Choroid plexus epithelial cell (primary cell): ENCODE measurements around the gene RIMKLB.

Source experiments
- DNase-seq: peaks from one replicate; pipeline ENCODE4 v3.0.0-alpha.2; 2010; ENCODE audit warnings: low read depth
- H3K4me3 ChIP-seq: 2 replicates; pipeline ENCODE4 v1.5.1; 2011; ENCODE audit warnings: low read depth, mild to moderate bottlenecking, control low read depth, low read length, moderate library complexity
- CTCF ChIP-seq: conservative IDR thresholded peaks from 2 replicates; pipeline ENCODE4 v1.5.1; 2011; ENCODE audit warnings: low read depth, mild to moderate bottlenecking, control low read depth, inconsistent platforms, low read length, moderate library complexity

Gene RIMKLB

GRCh38 chr12:8828257-8829124 is 130.7 kb downstream of the RIMKLB start:
- no peak overlapping the region for H3K4me3 ChIP-seq
- DNase-seq = no peak
- TF ChIP-seq CTCF = no peak

GRCh38 chr12:8829125-8829518 is 131.3 kb downstream of the RIMKLB start:
- H3K4me3 ChIP-seq = no peak overlapping the region
- DNase-seq = no peak
- no peak for TF ChIP-seq CTCF

- TF ChIP-seq CTCF = no peak
- H3K4me3 ChIP-seq = no peak overlapping the region
- DNase-seq = no peak
Observed at GRCh38 chr12:8829621-8830020, 131.8 kb downstream of the RIMKLB start.

DNA sequence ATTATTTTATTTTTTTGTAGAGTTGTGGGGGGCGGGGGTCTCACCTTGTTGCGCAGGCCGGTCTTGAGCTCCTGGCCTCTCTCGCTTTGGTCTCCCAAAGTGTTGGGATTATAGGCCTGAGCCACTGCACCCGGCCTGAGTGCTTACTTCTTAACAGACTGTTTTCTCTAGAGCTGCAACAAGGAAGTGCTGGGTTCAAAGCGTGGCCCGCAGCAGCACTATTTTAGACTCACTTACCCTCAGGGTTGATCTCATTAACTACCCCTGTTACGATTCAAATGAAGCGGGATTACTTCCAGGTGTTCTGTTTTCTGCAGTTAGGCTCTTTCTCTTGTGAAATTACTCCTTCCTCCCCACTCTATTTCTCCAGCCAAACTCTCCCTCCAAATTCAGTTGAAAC is 133.3 kb downstream of the RIMKLB start:
- no peak for DNase-seq
- H3K4me3 ChIP-seq = no peak overlapping the region
- no peak for TF ChIP-seq CTCF

GRCh38 chr12:8832500-8832899 is 134.7 kb downstream of the RIMKLB start:
- no peak for DNase-seq
- H3K4me3 ChIP-seq = no peak overlapping the region
- TF ChIP-seq CTCF = no peak
